Activated CD4-positive, alpha-beta T cell treated with anti-CD3 and anti-CD28 coated beads for 24 hours (primary cell): ENCODE data around the gene DDX6.

Experiments used
- DNase-seq, 2 donors: peaks; one replicate each; pipeline ENCODE4 v3.0.0-alpha.2; 2020; ENCODE audit warnings: low read depth in 2 of 2

The DDX6 gene

GRCh38 chr11:118703563-118704106, 87.3 kb downstream of the DDX6 start:
- DNase-seq: no peak

- DNase-seq: no peak
Measured at GRCh38 chr11:118699506-118700220, 91.3 kb downstream of the DDX6 start.
